K562 (cell line): ENCODE results near the gene TRIM13. TPM values are rescaled to one million over a fixed set of nuclear protein-coding genes. Genes with fewer than 3 reads are reported as not detected.

Experiments used
- ATAC-seq: fragments of 200-7000 bp; cut with Tn5 transposase; 3 replicates; pipeline ENCODE4 v1.9.1; 2020; ENCODE audit warnings: moderate library complexity
- BruUV-seq: library from RNA; stranded (reverse); fragments of 400-500 nt; replicated peaks from 2 replicates; lab custom pipeline; 2021; lab: Mats Ljungman, UMichigan
- CTCF ChIA-PET: fragments of 300-600 bp; formaldehyde crosslinking; extraction: SDS; loops from one replicate; lab custom pipeline; 2021; ENCODE audit warnings: low intra/inter-chr PET ratio; lab: Yijun Ruan, JAX
- POLR2A ChIA-PET: fragments of 300-600, 350-650 bp; sonication (Branson Sonifier 250); formaldehyde crosslinking; extraction: SDS; loops from one replicate; lab custom pipeline; 2021; ENCODE audit warnings: antibody characterized with exemption, inconsistent platforms; lab: Yijun Ruan, JAX
- DNase-seq, 4 experiments: peaks; one replicate each; pipeline versions ENCODE4 v3.0.0 to v3.0.0-alpha.2; 2011 to 2018; ENCODE audit warnings: low spot score in 3 of 4, mixed read lengths in 3 of 4; ENCODE audit errors: extremely low read depth in 1 of 4
- FAIRE-seq: peaks from 2 replicates; lab custom pipeline; 2011; peaks lifted over from hg19 to GRCh38; lab: Jason Lieb, UNC
- H2AFZ ChIP-seq: 2 replicates; pipeline ENCODE4 v1.6.0; 2011; ENCODE audit warnings: low read depth, low read length, control low read depth, inconsistent platforms
- H3K27ac ChIP-seq: fragments of 200-600 bp; 3 replicates; pipeline ENCODE4 v1.8.0; 2011; ENCODE audit warnings: low read depth, mild to moderate bottlenecking, control low read depth, inconsistent platforms, low read length, moderate library complexity, mixed read lengths; ENCODE audit errors: extremely low read depth
- H3K27me3 ChIP-seq, 2 experiments: fragments of 300-600 bp in 1 of 2; 2 replicates in 1 of 2; 3 replicates in 1 of 2; pipeline versions ENCODE4 v1.6.0 to v1.8.0; 2011; ENCODE audit warnings: inconsistent platforms in 2 of 2, low read length in 2 of 2, mild to moderate bottlenecking in 1 of 2, mixed read lengths in 1 of 2, moderate library complexity in 1 of 2; ENCODE audit not compliant: control insufficient read depth in 2 of 2, insufficient read depth in 2 of 2
- H3K36me3 ChIP-seq: fragments of 300-600 bp; 3 replicates; pipeline ENCODE4 v1.8.0; 2011; ENCODE audit warnings: mild to moderate bottlenecking, low read length, inconsistent platforms; ENCODE audit not compliant: control insufficient read depth, insufficient read depth
- H3K4me1 ChIP-seq, 2 experiments: fragments of 200-600 bp in 1 of 2; replicated peaks in 1 of 2; 2 replicates in 1 of 2; 3 replicates in 1 of 2; pipeline versions ENCODE4 v1.5.1 to v1.8.0; 2011; ENCODE audit warnings: inconsistent platforms in 2 of 2, low read length in 2 of 2, mild to moderate bottlenecking in 1 of 2, mixed read lengths in 1 of 2, moderate library complexity in 1 of 2; ENCODE audit not compliant: control insufficient read depth in 2 of 2, insufficient read depth in 2 of 2
- H3K4me2 ChIP-seq: 2 replicates; pipeline ENCODE4 v1.6.1; 2011; ENCODE audit warnings: low read length, control low read depth, inconsistent platforms, mixed read lengths; ENCODE audit not compliant: insufficient read depth
- H3K4me3 ChIP-seq: fragments of 200-600 bp; sonication (generic), shearing (Covaris generic); 2 replicates; pipeline ENCODE4 v1.5.1; 2016; ENCODE audit warnings: control low read depth, inconsistent platforms
- H3K79me2 ChIP-seq: fragments of 200-600 bp; 3 replicates; pipeline ENCODE4 v1.8.0; 2011; ENCODE audit warnings: low read length, inconsistent platforms; ENCODE audit not compliant: control insufficient read depth, insufficient read depth
- H3K9ac ChIP-seq, 2 experiments: 2 replicates each; pipeline versions ENCODE4 v1.6.0 to v1.6.1; 2011; ENCODE audit warnings: low read depth in 2 of 2, low read length in 2 of 2, control low read depth in 1 of 2, inconsistent platforms in 1 of 2, mild to moderate bottlenecking in 1 of 2, mixed read lengths in 1 of 2; ENCODE audit not compliant: insufficient read depth in 1 of 2
- H3K9me1 ChIP-seq: one replicate; pipeline ENCODE4 v1.6.0; 2011; ENCODE audit warnings: inconsistent platforms, mild to moderate bottlenecking, low read length, moderate library complexity; ENCODE audit not compliant: control insufficient read depth, insufficient read depth
- H3K9me3 ChIP-seq: replicated peaks from 2 replicates; pipeline ENCODE4 v1.5.1; 2011; ENCODE audit warnings: low read depth, low read length, inconsistent platforms; ENCODE audit not compliant: control insufficient read depth, insufficient read depth
- H4K20me1 ChIP-seq: replicated peaks from 2 replicates; pipeline ENCODE4 v1.6.1; 2011; ENCODE audit warnings: low read length, inconsistent platforms, mixed read lengths; ENCODE audit not compliant: control insufficient read depth, insufficient read depth
- ARID3B ChIP-seq: fragments of 250-450 bp; sonication (Bioruptor Pico); IDR thresholded peaks from 2 replicates; pipeline ENCODE4 v1.4.0; 2020; ENCODE audit warnings: borderline replicate concordance
- CBX5 ChIP-seq: IDR thresholded peaks from 2 replicates; pipeline ENCODE4 v1.6.1; 2014; ENCODE audit warnings: low read depth, borderline replicate concordance
- EP400 ChIP-seq: fragments of 450-650 bp; IDR thresholded peaks from 2 replicates; pipeline ENCODE4 v1.6.1; 2017; ENCODE audit warnings: antibody characterized with exemption, mild to moderate bottlenecking, moderate library complexity
- HES1 ChIP-seq: fragments of 450-650 bp; IDR thresholded peaks from 2 replicates; pipeline ENCODE4 v1.6.1; 2016; ENCODE audit warnings: low read depth, mild to moderate bottlenecking, moderate library complexity
- MITF ChIP-seq: IDR thresholded peaks from 2 replicates; pipeline ENCODE4 v1.6.1; 2014; ENCODE audit warnings: antibody characterized with exemption
- NBN ChIP-seq: fragments of 450-650 bp; IDR thresholded peaks from 2 replicates; pipeline ENCODE4 v1.6.1; 2016; ENCODE audit warnings: low read depth, mild to moderate bottlenecking
- RCOR1 ChIP-seq, 2 experiments: IDR thresholded peaks; 2 replicates each; pipeline ENCODE4 v1.6.1; 2012; ENCODE audit warnings: low read depth in 2 of 2, low read length in 2 of 2, borderline replicate concordance in 1 of 2, improper control_type of control experiment in 1 of 2
- SREBF2 ChIP-seq: sonication (generic); formaldehyde crosslinking; IDR thresholded peaks from 2 replicates; pipeline ENCODE4 v1.4.0; 2020; ENCODE audit warnings: mild to moderate bottlenecking, missing genetic modification reagents
- ZBTB8A ChIP-seq: fragments of 450-650 bp; IDR thresholded peaks from 2 replicates; pipeline ENCODE4 v1.6.1; 2018; ENCODE audit warnings: mild to moderate bottlenecking, moderate library complexity; ENCODE audit not compliant: partially characterized antibody
- ZNF696 ChIP-seq: fragments of 250-450 bp; sonication (Bioruptor Pico); conservative IDR thresholded peaks from 2 replicates; pipeline ENCODE4 v1.4.0; 2020; ENCODE audit warnings: mild to moderate bottlenecking, moderate library complexity
- WGBS: fragments of 100-300 bp; shearing (Covaris generic); methylation state at CpG from one replicate; pipeline ENCODE4 v1.1.6; 2016; ENCODE audit warnings: low coverage, mixed read lengths; ENCODE audit not compliant: insufficient coverage; ENCODE audit errors: missing lambda C conversion rate; 5-methylcytosine and 5-hydroxymethylcytosine counted together
- in situ Hi-C: fragments of 300-500 bp; cut with MboI; formaldehyde crosslinking; loops from 4 replicates; pipeline ENCODE4 v1.15.0; 2018; ENCODE audit warnings: inconsistent platforms, mixed read lengths
- intact Hi-C: fragments of 100-400 bp; cut with micrococcal nuclease; formaldehyde crosslinking; loops from 2 replicates; pipeline ENCODE4 v1.14.2; 2022
- polyA plus RNA-seq, 8 experiments: library from polyadenylated mRNA; depleted of rRNA in 4 of 8; stranded (reverse) in 5 of 8; unstranded in 3 of 8; fragments of >200 nt; fragmentation: Nextera tagmentation in 2 of 8; fragmentation: Illumina TruSeq in 1 of 8; extraction: Ambion mirVana in 2 of 8; extraction: Trizol in 1 of 8; gene quantifications; 2 replicates each; pipeline versions ENCODE4 v1.2.1 to v1.2.3, GENCODE V29; 2011 to 2014; ENCODE audit warnings: inconsistent platforms in 1 of 8, missing spikeins in 1 of 8
- total RNA-seq, 7 experiments: library from RNA; depleted of rRNA in 6 of 7; stranded (reverse); fragments of >200 nt in 6 of 7; fragmentation: Illumina TruSeq in 2 of 7; extraction: Trizol in 2 of 7; gene quantifications; 2 replicates each; pipeline versions ENCODE4 v1.2.1 to v1.2.3, GENCODE V29; 2011 to 2021; ENCODE audit warnings: low replicate concordance in 1 of 7
- TF ChIP-seq, protein P1 (sequence below): fragments of 250-450 bp; sonication (Bioruptor Pico); IDR thresholded peaks from 2 replicates; pipeline ENCODE4 v1.8.0; 2021; ENCODE audit warnings: moderate library complexity, mild to moderate bottlenecking, inconsistent platforms
- TF ChIP-seq, protein P2 (sequence below): fragments of 200-800 bp; sonication (Bioruptor generic); IDR thresholded peaks from 2 replicates; pipeline ENCODE4 v1.6.1; 2016; ENCODE audit warnings: missing genetic modification characterization, missing compliant biosample characterization

The TRIM13 gene
- total and polyA plus RNA-seq, 9 of the 15 experiments (the other 6 are each of a cell fraction or from before 2014, with no cell fraction given), result 12.1 to 30.6 (median 17.8) TPM

DNA sequence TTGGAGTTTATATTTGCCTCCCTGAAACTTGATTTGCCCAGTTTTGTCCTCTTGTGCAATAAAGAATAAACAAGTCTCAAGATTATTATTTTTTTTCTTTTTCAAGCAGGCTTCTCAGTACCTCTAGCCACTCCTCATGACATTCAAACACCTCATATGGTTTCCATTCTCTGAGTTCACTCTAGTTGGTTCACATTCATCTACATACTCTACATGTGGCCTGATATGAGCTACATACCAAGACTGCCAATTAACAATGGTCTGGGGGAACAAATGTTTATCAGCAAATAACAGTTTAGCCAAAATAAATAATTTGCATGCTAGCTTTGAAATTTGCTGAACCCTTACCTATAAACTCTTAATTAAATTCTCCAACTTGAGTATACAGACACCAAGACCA, 40.9 kb downstream of the TRIM13 start (continued):
- TF ChIP-seq ARID3B (CRISPR knock-in tag), result no peak
- no peak for TF ChIP-seq CBX5
- no peak for TF ChIP-seq ZBTB8A
- TF ChIP-seq, protein P1, sequence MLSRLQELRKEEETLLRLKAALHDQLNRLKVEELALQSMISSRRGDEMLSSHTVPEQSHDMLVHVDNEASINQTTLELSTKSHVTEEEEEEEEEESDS, result no peak
- no peak for TF ChIP-seq SREBF2 (CRISPR knock-in tag)

DNA sequence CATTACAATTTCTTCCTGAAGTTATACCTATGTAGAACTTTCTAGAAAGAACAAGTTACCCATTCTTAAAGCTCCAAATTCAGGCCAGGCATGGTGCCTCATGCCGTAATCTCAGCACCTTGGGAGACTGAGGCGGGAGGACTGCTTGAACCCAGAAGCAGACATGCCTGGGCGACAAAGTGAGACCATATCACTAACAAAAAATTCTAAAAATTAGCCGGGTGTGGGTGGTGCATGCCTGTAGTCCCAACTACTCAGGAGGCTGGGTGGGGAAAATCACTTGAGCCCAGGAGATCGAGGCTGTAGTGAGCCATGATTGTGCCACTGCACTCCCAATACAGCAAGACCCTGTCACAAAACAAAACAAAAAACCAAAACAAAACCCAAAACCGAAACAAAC, 41.4 kb downstream of the TRIM13 start:
- Histone ChIP-seq H3K27me3 (no peaks in the 10 kb centered on the region), H2AFZ (no peak overlapping the region), H3K27ac (no peak overlapping the region), H3K9me1 (no peaks in the 10 kb centered on the region), H3K4me1 (no peaks in the 10 kb centered on the region; a peak in 1 of 5 replicates), H3K9ac (no peak overlapping the region), H3K9me3 (no peaks in the 10 kb centered on the region), H4K20me1 (no peaks in the 10 kb centered on the region), H3K4me2 (no peak overlapping the region), H3K4me3 (no peak overlapping the region), H3K79me2 (no peaks in the 10 kb centered on the region), H3K36me3 (peaks cover 30% of the 10 kb centered on the region; the same call in 2 of the 3 replicates)
- WGBS, result 92% methylated on average over 6 of the region's 6 CpGs
- FAIRE-seq (no peak), ATAC-seq (no peak; the same call in 2 of the 3 replicates), DNase-seq (no peak)
- in situ Hi-C loops, result no loop called here
- intact Hi-C loops, result no loop called here
- CTCF ChIA-PET, result no interaction called here
- POLR2A ChIA-PET, result interaction anchor here (0.6 to 1.5 kb wide), 3 partner anchors 10 to 270 kb away, joined by 3 to 6 read pairs (median 3); no protein-coding TSS in a partner anchor
- no TSS peak for BruUV-seq
- TF ChIP-seq MITF, result no peak
- TF ChIP-seq, protein P1, result no peak
- no peak for TF ChIP-seq ZNF696 (CRISPR knock-in tag)
- no peak for TF ChIP-seq RCOR1 (IDR thresholded peaks at IDR 0.05; ENCODE audit: borderline replicate concordance in 1 of 2, low read depth in 2 of 2, low read length in 2 of 2)
- TF ChIP-seq NBN, result no peak
- TF ChIP-seq HES1, result no peak
- no peak for TF ChIP-seq EP400
- TF ChIP-seq, protein P2, sequence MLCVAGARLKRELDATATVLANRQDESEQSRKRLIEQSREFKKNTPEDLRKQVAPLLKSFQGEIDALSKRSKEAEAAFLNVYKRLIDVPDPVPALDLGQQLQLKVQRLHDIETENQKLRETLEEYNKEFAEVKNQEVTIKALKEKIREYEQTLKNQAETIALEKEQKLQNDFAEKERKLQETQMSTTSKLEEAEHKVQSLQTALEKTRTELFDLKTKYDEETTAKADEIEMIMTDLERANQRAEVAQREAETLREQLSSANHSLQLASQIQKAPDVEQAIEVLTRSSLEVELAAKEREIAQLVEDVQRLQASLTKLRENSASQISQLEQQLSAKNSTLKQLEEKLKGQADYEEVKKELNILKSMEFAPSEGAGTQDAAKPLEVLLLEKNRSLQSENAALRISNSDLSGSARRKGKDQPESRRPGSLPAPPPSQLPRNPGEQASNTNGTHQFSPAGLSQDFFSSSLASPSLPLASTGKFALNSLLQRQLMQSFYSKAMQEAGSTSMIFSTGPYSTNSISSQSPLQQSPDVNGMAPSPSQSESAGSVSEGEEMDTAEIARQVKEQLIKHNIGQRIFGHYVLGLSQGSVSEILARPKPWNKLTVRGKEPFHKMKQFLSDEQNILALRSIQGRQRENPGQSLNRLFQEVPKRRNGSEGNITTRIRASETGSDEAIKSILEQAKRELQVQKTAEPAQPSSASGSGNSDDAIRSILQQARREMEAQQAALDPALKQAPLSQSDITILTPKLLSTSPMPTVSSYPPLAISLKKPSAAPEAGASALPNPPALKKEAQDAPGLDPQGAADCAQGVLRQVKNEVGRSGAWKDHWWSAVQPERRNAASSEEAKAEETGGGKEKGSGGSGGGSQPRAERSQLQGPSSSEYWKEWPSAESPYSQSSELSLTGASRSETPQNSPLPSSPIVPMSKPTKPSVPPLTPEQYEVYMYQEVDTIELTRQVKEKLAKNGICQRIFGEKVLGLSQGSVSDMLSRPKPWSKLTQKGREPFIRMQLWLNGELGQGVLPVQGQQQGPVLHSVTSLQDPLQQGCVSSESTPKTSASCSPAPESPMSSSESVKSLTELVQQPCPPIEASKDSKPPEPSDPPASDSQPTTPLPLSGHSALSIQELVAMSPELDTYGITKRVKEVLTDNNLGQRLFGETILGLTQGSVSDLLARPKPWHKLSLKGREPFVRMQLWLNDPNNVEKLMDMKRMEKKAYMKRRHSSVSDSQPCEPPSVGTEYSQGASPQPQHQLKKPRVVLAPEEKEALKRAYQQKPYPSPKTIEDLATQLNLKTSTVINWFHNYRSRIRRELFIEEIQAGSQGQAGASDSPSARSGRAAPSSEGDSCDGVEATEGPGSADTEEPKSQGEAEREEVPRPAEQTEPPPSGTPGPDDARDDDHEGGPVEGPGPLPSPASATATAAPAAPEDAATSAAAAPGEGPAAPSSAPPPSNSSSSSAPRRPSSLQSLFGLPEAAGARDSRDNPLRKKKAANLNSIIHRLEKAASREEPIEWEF (CRISPR knock-in tag), result no peak
